ENCODE data around the gene HADH. TPM values are rescaled to one million over a fixed set of nuclear protein-coding genes. Genes with fewer than 3 reads are reported as not detected.
"Not testable (repeated sequence)": the region's sequence is repeated elsewhere in the genome, so short reads cannot be mapped to it uniquely, and the experiment has no call there.

HADH gene
- total RNA-seq, 1 experiment from 2014 or later = 47.9 TPM

GRCh38 chr4:108049406-108049805 lies 59.7 kb downstream of the HADH start:
- no peak for DNase-seq
- intact Hi-C loops (cut with micrococcal nuclease; ENCODE audit: unreplicated experiment) = no loop called here
- Mint-ChIP-seq H3K36me3 (ENCODE audit: insufficient read depth, unreplicated experiment) (no peaks in the 10 kb centered on the region), H3K27me3 (ENCODE audit: unreplicated experiment) (no peaks in the 10 kb centered on the region), H3K4me1 (ENCODE audit: low read depth, unreplicated experiment) (peaks cover 9% of the 10 kb centered on the region), H3K27ac (ENCODE audit: unreplicated experiment) (no peak overlapping the region), H3K9me3 (ENCODE audit: low read depth, unreplicated experiment) (no peaks in the 10 kb centered on the region), H3K4me3 (ENCODE audit: low read depth, unreplicated experiment) (no peak overlapping the region)
- CTCF ChIA-PET = no interaction called here
- TF ChIP-seq CTCF (IDR thresholded peaks at IDR 0.05; ENCODE audit: unreplicated experiment) = no peak
- no TSS peak for BruUV-seq (replicated peaks)

DNA sequence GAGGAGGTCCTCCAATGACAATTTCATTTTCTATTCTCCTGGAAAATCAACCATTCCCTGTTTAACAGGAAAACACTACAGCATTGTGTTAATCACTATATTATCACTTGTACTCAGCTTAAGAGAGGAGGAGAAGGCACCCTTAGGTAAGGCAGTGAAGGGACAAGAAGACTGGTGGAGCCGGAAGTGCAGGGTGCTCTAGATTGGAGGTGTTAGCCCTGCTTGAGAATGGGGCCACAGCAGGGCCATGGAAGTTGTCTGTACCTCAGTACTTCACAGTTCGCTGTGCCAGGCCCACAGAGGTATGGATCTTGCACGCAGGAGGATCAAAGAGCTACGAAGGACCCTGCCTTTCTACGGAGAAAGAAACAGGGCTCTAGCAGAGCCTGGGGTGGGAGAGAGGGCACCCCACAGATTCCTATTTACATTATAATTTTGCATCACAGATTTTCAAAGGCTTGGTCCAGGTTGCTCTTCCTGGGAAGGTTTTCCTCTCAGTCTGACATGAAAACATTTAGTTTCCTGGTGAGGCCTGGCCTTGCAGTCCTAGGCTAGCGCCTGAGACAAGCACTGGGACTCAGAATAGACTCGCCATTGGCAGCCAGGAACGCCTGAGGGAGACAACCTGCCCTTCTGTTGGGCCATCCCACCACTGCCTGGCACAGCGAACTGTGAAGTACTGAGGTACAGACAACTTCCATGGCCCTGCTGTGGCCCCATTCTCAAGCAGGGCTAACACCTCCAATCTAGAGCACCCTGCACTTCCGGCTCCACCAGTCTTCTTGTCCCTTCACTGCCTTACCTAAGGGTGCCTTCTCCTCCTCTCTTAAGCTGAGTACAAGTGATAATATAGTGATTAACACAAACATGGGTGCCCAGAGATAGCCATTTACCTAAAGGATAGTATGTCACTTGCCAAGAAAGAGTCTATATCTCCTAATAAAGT lies 60.8 kb downstream of the HADH start:
- H3K36me3 Mint-ChIP-seq (ENCODE audit: insufficient read depth, unreplicated experiment); H3K4me3 Mint-ChIP-seq (ENCODE audit: low read depth, unreplicated experiment); BruUV-seq (replicated peaks); H3K4me1 Mint-ChIP-seq (ENCODE audit: low read depth, unreplicated experiment); DNase-seq; CTCF ChIA-PET; H3K27me3 Mint-ChIP-seq (ENCODE audit: unreplicated experiment); intact Hi-C loops (cut with micrococcal nuclease; ENCODE audit: unreplicated experiment); H3K9me3 Mint-ChIP-seq (ENCODE audit: low read depth, unreplicated experiment); H3K27ac Mint-ChIP-seq (ENCODE audit: unreplicated experiment): not testable (repeated sequence)

GRCh38 chr4:108051343-108051742 lies 61.7 kb downstream of the HADH start:
- intact Hi-C loops (cut with micrococcal nuclease; ENCODE audit: unreplicated experiment) = no loop called here
- CTCF ChIA-PET = no interaction called here
- Mint-ChIP-seq H3K27ac (ENCODE audit: unreplicated experiment) (no peak overlapping the region), H3K4me3 (ENCODE audit: low read depth, unreplicated experiment) (no peak overlapping the region), H3K27me3 (ENCODE audit: unreplicated experiment) (no peaks in the 10 kb centered on the region), H3K9me3 (ENCODE audit: low read depth, unreplicated experiment) (no peaks in the 10 kb centered on the region), H3K36me3 (ENCODE audit: insufficient read depth, unreplicated experiment) (no peaks in the 10 kb centered on the region), H3K4me1 (ENCODE audit: low read depth, unreplicated experiment) (peaks cover 9% of the 10 kb centered on the region)
- BruUV-seq (replicated peaks) = no TSS peak
- TF ChIP-seq CTCF (IDR thresholded peaks at IDR 0.05; ENCODE audit: unreplicated experiment) = no peak
- DNase-seq = no peak

DNA sequence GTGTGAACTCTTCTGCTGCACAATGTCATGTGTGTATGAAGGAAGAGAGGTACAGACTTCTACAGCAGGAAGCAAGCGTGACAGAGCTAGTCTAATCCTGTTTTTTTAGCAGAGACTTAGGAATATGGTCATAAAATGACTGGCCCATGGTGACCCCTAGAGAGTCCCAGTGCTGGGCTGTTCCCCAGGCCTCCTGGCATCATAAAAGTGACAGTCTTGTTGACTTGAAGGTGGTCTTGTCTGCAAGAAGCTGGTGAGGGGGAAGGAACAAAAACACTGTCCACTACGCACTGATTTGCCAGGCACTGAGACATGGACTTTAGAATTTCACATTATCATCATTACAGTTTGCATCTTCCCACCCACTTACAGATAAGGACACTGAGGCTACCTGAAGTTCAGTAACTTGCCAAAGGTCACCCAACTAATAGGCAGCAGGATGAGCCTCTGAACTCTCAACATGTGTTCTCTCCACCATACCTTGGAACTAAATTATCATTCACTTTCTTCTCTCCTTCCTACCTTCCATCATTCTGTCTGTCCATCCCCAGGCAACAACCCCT lies 63.0 kb downstream of the HADH start:
- H3K27me3 Mint-ChIP-seq (ENCODE audit: unreplicated experiment) = no peaks in the 10 kb centered on the region
- no peak for TF ChIP-seq CTCF (IDR thresholded peaks at IDR 0.05; ENCODE audit: unreplicated experiment)
- no peaks in the 10 kb centered on the region for H3K9me3 Mint-ChIP-seq (ENCODE audit: low read depth, unreplicated experiment)

More for the DNA sequence above, 63.0 kb downstream of the HADH start:
- intact Hi-C loops (cut with micrococcal nuclease; ENCODE audit: unreplicated experiment) = no loop called here
- Mint-ChIP-seq H3K4me1 (ENCODE audit: low read depth, unreplicated experiment) (peaks cover 9% of the 10 kb centered on the region), H3K36me3 (ENCODE audit: insufficient read depth, unreplicated experiment) (no peaks in the 10 kb centered on the region), H3K4me3 (ENCODE audit: low read depth, unreplicated experiment) (no peak overlapping the region), H3K27ac (ENCODE audit: unreplicated experiment) (no peak overlapping the region)
- BruUV-seq (replicated peaks) = no TSS peak
- no peak for DNase-seq
- CTCF ChIA-PET = interaction anchor here (0.5 kb wide), 1 partner anchor 520 kb away, joined by 5 read pairs; no protein-coding TSS in a partner anchor

Measured in Calu3 (cell line).